GM19193 (cell line): ENCODE measurements around the gene REG3G.

ENCODE experiments used
- POLR2A ChIP-seq: IDR thresholded peaks from 4 replicates; pipeline ENCODE4 v1.6.1; 2011; ENCODE audit not compliant: insufficient read depth, insufficient read length; ENCODE audit errors: extremely low read depth

The REG3G gene

DNA sequence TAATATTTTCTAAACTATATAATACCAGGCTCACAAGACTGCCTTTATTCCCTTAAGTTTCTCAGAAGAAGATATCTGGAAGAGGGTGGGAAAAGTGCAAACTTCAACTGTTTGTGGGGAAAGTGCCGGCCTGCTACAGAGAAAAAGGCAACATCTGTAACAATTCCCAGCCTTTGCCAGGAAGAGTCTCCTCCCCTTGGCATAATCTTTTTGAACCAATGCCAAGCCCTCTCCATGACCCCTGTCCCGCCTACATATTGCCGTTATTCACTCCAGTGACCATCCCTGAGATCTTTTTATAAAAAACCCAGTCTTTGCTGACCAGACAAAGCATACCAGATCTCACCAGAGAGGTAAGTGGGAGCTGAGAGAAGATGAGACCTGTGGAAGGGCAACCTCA, at the start of gene REG3G:
TSS of gene REG3G (plus strand) at position 282 of the 400 bp plus-strand sequence. CDS start 392 bp downstream, outside the sequence.
- TF ChIP-seq POLR2A: no peak

DNA sequence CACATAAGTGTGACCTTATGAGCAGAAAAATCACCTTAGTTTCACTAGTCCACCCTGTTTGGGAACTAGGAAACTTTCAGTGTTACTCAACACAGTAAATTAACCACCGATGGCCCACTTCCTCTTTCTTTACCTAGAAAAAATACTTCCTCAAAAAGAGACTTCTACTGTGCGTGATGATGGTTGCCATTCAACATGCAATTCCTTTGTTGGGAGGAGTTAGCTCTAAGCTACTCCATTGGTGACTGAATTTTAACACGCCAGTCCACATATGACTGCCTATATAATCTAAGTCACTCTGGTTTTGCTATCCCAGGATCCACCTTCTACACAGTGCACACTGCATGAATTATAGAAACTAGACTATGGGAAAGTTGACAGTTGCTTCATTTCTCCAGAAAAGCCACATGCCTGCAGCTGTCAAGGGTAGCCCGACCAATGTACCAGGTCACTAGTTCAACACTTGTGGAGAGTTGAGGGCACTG, 47.8 kb upstream of the REG3G start:
- no peak for TF ChIP-seq POLR2A

DNA sequence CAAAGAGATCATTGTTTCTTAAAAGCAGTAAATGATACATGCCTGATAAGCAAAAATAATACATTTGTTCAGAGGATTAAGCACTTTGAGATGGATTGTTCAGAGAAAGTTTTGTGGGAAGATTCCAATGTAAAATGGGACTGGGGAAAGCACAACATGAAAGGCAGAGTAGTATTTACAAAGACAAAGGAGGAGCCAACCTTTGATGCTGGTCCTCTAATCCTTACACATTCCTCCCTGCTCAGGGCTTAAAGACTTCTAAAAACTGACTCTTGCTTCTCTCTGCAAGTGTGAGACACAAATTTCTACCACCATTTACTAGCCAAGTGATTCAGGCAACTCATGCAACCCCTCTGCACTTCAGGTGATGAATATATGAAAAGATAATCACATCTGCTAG, 47.2 kb upstream of the REG3G start:
- no peak for TF ChIP-seq POLR2A

- TF ChIP-seq POLR2A: no peak
Measured at GRCh38 chr2:78979380-78980151, 45.9 kb upstream of the REG3G start.

- no peak for TF ChIP-seq POLR2A
Measured at GRCh38 chr2:78980152-78980465, 45.4 kb upstream of the REG3G start.

DNA sequence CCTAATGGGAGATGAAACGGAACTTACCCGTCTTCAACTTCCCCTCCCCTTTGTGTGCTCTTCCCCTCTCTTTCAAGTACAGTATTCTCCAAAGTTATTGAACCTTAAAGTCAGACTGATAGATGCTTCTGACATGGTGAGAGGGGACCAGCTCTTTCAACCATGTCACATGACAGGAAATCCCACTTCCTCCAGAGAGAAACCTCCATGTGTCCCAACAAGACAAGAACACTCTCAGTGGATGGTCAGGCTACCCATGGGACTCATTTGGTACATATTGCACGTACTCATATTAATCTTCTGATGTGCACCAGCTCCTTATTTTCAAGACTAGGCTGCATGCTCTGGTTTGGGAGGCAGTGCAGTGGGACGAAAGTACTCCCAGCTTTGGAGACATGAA, 44.6 kb upstream of the REG3G start:
- TF ChIP-seq POLR2A: no peak

GRCh38 chr2:78982638-78983330, 42.7 kb upstream of the REG3G start:
- TF ChIP-seq POLR2A: no peak

- no peak for TF ChIP-seq POLR2A
Measured at GRCh38 chr2:78984386-78984785, 41.1 kb upstream of the REG3G start.

DNA sequence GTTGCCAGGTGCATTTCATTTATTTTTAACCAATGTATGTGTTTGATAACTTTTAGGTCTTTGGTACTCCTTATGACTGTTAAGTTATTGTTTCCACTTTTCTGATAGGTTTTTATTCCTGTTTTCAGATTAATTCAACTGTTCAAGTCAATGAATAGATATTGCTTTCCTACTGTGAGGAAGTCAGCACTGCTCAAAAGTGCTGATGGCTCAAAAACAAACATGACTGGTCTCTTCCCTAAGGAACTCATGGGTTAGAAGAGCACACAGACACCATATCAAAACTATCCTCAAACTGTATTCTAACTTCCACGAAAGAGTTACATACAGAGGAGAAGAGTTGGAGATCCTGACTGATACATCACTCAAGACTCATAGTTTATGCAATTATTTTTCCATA, 39.9 kb upstream of the REG3G start:
- no peak for TF ChIP-seq POLR2A

GRCh38 chr2:78989051-78989450, 36.5 kb upstream of the REG3G start:
- TF ChIP-seq POLR2A: no peak

- no peak for TF ChIP-seq POLR2A
Measured at GRCh38 chr2:78992451-78992806, 33.1 kb upstream of the REG3G start.

DNA sequence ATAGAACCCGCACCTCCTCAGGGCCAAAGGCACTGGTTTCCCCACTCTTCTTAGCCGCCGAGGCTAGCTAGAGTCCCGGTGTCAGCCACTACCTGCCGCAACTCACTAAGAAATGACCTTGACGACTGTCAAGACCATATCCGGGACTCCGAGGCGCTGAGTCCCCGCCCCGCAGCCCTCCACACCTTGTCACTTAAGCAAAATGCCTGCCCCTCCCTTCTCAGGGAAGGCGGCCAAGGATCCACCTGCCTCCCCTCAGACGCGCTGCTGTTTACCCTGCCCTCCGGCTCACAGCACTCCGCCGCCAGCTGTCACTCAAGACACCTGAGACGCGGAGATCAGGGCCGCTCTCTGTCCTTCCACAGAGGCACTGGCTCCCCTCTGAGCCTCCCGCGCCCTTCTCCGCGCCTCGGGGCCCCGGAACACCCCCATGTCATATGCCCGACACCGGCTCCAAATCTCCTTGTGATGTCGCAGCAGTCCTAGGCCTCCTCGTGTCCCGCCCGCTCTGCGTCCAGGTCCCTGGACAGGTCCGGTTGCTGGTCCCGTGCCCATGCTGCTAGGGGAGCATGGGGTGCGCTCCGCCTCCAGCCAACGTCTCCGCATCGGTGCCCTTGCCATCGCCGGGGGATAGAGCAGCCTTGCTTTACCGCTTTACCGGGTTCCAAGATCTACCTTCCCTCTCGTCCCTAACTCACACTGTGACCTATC, 32.5 kb upstream of the REG3G start:
- TF ChIP-seq POLR2A: no peak

DNA sequence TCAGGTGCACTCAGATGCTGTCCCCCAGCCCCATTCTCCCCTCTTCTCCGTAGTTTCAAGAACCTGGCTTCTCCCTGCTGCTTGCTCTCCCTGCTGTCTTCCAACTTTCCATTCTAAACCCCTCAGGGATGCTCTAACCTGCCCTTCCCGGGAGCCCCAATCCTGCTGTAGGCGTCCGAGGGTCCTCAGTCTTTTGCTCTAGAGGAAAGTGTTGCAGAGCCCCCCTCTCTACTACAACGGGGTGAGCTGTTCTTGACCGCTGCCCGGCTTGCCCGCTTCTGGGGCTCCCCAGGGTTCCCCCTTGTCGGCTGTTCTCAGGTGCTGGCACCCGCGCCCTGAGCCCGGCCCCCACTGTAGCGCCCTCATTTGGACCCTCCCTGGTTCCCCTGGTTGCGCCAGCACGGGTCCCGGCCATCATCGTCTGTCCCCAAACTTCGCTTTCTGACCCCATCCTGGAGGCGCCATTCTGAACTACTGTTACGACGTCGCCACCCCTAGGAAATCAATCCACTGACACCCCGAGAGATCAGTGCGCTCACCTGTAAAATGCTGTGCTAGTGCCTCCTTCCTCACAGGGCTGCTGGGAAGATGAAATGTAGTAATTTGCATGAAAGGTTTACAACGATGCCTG, 31.9 kb upstream of the REG3G start:
- TF ChIP-seq POLR2A: no peak

- TF ChIP-seq POLR2A: no peak
Measured at GRCh38 chr2:78994789-78995188, 30.7 kb upstream of the REG3G start.

DNA sequence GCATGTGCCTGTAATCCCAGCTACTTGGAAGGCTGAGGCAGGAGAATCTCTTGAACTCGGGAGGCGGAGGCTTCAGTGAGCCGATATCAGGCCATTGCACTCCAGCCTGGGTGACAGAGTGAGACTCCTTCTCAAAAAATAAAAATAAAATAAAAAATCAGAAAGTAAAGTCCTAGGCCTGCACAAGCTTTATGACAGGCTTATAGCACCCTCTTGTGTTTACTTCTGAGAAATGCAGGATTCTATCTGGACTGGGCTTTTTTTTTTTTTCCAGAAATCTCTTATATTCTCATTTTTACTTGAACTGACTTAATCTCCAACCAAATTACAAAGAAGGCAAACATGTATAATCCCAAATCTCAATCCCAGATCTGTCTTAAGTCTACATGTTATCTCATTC, 26.1 kb upstream of the REG3G start:
- no peak for TF ChIP-seq POLR2A
